ENCODE results near the gene MOK.
"Not testable (repeated sequence)": the region's sequence is repeated elsewhere in the genome, so short reads cannot be mapped to it uniquely, and the experiment has no call there.

The MOK gene

DNA sequence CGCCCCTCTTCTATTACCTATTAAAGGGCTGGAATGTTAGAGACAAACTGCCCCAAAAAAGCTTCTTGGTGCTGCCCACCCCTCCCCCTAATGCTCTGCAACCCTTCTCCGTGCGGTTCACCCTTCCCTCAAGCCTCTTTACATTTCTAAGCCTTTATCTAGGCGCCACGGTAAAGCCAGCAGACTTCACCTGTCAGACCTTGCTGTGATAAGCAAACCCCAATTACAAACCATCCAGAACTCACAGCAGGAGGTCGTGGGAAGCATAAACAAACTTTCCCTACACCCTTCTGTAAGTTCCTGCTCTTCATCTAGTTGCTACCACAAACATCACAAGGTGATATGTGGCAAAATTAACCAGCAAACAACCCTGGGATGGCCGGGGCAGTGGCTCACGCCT, 56.8 kb downstream of the MOK start:
- DNase-seq (ENCODE audit: low spot score), result no peak

DNA sequence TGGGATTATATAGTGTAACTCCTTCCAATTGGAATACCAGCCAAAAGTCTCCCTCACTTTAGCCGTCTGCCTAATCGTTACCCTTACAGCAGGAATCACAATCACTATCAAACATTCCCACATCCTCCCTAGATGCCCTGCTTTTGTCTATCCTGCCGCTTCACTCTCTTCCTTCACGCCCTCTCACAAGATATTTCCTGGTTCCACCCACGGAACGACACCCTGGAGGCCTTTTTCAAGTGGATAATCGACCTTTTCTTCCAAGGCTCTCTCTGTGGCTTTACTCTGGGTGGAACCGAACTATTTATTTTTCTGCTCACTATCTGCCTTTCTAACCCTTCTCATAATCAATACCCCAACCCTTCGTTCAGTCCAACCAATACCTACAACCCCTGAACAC, 58.9 kb downstream of the MOK start:
- no peak for DNase-seq (ENCODE audit: low spot score)

DNA sequence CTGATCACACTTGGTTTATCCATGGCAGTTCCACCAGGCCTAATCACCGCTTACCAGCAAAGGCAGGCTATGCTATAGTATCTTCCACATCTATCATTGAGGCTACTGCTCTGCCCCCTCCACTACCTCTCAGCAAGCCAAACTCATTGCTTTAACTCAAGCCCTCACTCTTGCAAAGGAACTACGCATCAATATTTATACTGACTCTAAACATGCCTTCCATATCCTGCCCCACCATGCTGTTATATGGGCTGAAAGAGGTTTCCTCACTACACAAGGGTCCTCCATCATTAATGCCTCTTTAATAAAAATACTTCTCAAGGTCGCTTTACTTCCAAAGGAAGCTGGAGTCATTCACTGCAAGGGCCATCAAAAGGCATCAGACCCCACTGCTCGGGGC, 61.2 kb downstream of the MOK start:
- not testable (repeated sequence) for DNase-seq (ENCODE audit: low spot score)

DNA sequence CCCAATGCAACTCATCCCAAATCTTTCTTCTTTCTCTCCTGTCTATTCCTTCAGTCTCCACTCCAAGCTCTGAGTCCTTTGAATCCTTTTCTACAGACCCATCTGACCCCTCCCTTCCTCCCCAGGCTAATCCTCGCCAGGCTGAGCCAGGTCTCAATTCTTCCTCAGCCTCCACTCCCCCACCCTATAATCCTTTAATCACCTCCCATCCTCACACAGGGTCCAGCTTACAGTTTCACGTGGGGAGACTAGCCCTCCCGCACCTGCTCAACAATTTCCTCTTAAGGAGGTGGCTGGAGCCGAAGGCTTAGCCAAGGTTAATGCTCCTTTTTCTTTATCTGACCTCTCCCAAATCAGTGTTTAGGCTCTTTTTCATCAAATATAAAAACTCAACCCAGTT, 63.8 kb downstream of the MOK start:
- DNase-seq (ENCODE audit: low spot score), result no peak

DNA sequence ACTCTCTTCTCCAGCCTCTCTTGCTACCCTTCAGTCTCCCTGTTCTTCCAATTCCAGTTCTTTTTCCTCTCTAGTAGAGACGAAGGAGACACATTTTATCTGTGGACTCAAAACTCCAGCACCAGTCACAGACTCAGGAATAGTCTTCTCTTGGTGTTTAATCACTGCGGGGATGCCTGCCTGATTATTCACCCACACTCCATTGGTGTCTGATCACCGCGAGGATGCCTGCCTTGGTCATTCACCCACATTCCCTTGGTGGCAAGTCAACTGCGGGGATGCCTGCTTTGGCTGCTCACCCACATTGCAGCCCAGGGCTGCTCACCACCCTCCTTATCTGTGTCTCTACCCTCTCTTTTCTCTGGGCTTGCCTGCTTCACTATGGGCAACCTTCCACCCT, 64.5 kb downstream of the MOK start:
- not testable (repeated sequence) for DNase-seq (ENCODE audit: low spot score)

DNA sequence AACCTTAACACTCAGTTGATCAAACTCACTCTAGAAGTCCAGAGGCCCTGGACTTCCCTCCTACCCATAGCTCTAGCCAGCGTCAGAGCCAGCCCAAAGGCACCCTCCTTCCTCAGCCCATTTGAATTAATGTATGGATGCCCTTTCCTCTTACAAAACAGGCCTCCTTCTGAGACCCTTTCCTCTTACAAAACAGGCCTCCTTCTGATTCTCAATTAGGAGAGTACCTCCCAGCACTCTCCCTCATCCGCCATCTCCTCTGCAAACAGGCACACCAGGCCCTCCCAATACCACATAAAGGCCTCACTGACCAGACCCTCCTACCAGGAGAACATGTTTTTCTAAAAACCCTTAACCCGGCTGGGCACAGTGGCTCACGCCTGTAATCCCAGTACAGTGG, 65.7 kb downstream of the MOK start:
- DNase-seq (ENCODE audit: low spot score), result no peak

DNA sequence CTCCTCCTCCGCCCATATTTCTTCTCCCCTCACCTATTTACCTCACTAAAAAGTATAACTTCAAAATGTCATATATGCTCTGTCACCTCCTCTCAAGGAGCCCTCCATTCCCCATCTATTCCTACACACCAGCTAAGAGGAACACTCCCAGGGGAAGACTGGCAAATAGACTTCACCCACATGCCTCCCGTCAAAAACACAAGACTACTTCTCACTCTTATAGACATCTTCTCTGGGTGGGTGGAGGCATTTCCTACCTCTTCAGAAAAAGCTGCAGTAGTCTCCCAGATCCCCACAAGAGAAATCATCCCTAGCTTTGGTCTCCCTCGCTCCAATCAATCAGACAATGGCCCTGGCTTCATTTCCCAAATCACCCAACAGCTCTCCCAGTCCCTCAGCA, 66.2 kb downstream of the MOK start:
- DNase-seq (ENCODE audit: low spot score), result no peak

DNA sequence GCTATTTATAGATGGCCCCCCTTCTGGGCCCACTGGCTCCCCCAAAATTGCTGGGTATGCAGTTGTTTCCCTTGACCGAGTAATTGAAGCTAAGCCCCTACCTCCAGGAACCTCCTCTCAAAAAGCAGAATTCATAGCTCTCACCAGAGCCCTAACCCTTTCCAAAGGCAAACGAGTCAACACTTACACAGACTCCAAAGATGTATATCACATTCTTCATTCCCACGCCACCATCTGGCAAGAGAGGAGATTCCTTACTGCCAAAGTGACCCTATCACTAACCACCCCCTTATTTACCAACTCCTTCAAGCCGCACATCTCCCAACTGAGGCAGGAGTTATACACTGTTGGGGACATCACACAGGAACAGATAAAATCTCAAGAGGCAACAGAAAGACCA, 66.8 kb downstream of the MOK start:
- DNase-seq (ENCODE audit: low spot score), result no peak

DNA sequence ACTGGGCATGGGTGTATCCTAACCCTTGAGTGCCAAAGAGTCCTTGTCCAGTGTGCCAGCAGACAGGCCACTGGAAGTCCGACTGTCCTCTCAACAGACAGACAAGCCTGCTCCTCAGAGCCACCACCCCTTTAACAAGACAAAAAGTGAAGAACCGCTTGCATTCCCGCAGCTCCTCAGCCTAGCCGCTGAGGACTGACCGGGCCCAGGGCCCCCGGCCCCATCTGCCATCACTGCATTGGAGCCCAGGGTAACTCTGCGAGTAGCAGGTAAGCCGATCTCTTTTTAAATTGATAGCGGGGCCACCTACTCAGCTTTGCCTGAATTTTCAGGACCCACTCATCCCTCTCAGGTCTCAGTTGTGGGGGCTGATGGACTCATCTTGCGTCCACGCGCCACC, 68.9 kb downstream of the MOK start:
- DNase-seq (ENCODE audit: low spot score), result no peak

DNA sequence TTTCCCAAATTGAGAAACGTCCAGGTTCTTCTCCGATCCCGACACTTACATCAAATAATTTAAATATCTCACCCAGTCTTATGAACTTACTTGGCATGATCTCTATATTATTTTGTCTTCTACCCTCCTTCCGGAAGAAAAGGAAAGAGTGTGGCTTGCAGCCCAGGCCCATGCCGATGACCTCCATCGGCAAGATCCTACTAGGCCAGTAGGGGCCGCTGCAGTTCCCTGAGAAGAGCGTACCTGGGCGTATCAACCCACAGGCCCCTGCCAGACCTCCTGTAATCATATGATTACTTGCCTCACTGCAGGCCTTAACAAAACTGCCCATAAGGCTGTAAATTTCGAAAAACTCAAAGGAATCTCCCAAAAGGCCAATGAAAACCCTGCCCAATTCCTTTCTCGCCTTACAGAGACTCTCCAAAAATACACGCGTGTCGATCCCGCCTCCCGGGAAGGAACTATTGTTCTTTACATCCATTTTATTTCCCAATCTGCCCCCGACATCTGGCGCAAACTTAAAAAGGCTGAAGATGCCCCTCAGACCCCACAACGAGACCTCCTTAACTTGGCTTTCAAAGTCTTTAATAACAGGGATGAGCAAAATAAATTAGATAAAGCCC, 69.6 kb downstream of the MOK start:
- peak; percentile 13 for DNase-seq (ENCODE audit: low spot score)

DNA sequence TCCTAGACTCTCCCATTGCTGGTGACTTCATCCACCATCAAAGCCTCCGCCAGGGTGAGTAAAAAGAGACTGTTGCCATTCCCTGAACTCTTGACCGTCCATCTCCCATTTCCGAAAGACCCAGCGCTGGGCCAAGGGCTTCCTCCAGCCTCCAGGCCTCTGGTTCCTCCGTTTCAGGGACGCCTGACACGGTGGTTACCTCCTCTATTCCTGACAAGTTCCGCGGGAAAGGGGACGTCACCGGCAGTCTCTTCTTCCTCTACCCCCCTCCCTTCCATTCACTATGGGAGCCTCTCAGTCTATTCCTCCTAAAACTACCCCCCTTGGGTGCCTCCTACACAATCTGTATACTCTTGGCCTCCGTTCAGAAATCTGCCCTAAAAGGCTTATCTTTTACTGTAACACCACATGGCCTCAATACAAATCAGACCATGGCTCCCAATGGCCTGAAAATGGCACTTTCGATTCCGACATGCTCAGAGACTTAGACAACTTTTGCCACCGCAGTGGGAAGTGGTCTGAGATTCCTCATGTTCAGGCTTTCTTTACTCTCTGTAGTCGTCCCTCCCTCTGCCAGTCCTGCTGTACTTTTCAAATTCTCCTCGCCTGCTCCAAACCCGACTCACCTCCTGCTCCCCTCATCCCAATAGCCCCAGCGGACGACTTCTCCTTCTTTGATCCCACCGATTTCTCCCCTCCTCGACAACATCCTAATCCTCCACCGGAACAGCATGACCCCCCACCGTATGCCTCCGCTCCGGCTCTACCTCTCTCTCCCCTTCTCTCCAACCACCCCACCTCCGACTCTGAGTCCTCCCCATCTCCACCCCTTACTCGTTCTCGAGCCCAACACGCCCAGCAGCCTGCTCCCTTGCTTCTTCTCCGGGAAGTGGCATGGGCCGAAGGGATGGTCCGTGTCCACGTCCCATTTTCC, 70.4 kb downstream of the MOK start:
- DNase-seq (ENCODE audit: low spot score), result no peak

DNA sequence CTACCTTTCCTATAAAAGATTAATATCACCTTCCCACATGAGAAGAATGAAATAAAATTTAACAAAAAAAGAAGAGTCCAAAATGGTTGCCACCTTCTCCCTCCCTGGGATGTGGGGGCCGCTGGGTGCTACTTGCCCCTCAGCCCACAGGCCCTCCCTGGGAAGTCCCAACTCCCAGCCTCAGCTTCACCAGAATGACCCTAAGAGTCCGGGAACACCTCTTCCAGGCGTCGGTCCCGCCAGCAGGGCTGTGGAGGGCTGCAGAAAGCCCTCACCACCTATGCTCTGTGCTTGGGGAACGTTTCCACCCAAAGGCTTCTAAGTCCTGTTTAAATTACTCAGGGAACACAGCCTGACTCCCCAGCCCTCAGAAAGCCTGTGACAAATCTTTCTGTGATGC, 71.9 kb downstream of the MOK start:
- no peak for DNase-seq (ENCODE audit: low spot score)

DNA sequence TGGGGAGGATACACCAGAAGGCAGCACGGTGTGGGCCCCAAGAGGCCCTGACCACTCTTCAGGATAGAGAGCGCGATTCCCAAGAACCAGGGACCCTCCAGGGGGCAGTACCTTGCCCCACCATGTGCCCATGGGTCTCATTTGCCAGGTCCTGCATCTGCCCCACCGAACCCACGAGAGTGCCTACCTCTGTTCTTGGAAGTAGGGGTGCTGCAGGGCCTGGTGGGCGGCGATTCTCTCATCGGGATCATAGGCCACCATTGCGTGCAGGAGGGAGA, 72.7 kb downstream of the MOK start:
- no peak for DNase-seq (ENCODE audit: low spot score)

DNA sequence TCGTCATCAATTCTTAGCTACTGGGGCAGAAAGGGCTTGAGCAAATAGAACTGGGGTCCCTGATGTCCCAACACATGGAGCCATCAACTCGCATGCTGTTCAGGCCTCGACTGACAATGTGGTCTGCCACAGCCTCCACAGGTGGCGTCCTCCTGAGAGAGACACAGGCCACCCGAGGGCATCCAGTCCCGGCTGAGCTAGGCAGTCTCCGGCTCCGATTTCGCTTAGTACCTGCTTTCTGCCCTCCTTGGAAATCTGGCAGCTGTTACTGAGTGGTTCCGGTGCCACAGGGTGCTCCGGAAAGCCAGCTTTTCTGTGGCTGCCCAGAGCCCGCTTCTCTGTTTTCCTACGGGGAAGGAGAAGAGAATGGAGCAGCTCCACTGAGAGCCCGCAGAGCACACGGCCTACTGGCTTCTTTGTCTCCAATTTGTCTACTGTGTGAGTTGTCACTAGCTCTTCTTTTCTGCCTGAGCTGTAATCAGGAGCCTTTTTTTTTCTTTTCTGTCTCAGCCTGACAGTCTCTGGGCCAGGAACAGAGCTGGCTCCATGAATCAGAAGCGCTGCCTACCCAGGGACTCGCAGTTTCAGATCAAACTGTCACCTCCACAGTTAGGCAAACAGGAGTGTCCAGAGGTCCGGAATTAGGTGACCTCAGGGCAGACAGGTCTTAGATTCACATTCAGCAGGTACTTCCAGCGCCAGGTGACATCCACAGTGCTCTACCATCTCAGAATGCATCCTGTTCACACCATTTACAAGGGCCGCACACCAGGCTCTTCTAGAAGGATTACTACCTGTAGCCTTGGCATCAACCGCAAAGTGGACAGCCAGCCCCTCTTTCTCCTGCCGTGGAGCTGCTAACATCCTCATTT, 73.3 kb downstream of the MOK start:
- no peak for DNase-seq (ENCODE audit: low spot score)

DNA sequence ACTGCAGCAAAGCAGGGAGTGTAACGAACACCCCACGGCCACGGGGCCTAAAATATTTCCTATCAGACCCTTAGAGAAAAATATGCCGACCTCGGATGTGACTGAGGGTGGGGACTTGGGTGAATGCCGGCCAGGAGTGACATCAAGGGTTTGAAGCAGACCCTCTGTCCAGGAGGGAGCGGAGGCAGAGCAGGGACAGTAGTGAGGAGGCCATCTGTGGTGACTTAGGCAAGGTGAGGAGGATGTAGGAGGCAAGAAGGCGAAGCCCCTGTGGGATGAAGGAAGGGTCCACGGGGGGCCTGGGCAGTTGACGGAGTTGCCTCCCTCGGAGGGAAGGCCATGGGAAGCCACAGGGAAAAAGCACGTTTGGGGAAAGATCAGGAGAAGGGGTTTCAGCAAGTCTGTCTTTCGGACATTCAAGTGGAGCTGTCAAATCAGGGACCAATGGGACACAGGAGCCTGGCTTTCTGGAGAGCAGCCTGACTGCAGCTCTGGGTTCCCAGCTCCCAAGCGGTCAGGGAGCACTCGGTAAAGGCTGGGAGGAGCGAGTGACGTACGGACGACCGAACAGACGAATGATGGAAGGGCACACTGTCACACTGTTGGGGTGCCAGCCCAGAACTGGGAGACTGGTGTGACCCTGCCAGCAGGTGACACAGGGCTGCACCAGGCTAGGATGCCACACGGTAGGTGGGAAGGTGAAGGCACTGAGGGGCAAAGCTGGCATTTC, 74.3 kb downstream of the MOK start:
- no peak for DNase-seq (ENCODE audit: low spot score)

DNA sequence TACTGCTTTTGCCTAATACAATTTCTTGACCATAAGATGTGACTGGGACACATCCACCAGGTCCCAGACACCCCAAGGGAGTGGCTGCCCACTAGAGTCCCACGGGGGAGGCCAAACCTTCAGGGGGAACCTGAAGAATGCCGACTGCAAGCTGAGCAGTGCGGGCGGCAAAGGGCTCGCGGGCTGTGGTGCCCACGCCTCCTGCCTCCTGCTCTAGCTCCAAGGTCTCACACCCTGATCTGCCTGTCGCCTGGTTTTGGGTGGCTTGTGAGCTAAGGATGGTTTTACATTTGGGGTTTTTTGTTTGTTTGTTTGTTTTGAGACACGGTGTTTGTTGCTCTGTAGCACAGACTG, 75.2 kb downstream of the MOK start:
- no peak for DNase-seq (ENCODE audit: low spot score)

DNA sequence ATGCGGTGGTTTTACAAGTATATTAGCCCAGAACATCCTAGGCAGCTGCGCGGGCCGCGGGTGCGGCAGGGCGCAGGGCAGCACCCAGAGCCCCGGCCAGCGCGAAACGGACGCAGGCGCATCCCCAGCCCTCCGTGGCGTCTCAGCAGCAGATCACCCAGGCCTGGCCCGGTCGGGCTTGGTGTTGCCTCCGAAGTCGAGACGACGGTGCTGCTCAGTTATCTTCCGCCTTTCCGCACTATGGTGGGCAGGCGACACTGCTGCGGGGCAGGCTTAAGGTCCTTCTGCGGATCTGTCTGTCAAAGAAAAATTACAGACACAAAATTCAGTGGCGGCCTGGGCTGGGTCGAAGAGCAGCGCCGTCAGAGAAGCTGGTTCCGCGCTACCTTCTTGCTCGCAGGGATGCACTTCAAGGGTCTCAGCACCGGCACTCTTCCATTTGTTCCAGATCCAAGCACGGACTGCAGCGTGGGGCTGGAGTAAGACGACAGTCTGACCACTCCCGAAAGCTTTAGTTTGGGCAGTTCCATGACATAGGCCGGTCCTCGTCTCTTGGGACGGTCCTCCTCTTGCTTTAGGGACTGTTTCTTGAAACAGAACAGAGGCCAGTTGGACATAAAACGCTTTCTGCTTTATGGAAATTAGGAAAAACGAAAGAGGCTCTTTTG, 75.8 kb downstream of the MOK start:
- DNase-seq (ENCODE audit: low spot score), result no peak

DNA sequence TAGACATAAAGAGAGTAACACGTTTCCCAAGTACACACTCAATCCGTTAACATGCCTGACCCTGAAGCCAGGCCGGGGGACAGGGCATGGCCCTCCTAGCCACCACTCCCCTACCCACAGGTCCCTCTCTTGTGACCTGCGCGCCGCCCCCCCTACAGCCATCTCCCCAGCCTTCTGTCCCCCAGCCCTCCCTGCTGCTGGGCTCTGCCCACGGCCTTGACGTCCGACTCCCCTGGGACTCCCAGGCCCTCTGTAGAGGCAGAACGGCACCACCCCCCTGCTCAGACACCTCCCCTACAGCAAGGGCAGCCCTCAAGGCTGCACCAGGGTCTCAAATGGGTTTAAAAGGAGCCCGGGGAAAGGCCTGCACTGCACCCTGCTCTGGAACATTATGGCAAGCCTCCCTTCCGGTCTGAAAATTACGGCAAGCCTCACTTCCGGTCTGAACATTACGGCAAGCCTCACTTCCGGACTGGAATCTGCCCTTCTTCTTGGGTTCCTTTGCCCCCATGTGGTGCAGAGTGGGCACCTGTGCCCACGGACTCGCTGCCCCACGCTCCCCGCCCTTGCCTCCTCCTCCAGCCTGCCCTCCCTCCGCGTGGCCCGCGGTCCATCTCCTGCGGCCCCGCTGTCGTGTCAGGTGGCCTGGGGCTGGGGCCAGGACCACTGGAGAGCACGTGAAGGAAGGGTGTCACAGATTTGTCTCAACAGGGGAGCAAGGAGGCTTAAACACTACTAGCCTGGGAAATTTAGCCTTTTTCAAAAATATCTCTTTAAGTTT, 77.6 kb downstream of the MOK start:
- DNase-seq (ENCODE audit: low spot score), result no peak

DNA sequence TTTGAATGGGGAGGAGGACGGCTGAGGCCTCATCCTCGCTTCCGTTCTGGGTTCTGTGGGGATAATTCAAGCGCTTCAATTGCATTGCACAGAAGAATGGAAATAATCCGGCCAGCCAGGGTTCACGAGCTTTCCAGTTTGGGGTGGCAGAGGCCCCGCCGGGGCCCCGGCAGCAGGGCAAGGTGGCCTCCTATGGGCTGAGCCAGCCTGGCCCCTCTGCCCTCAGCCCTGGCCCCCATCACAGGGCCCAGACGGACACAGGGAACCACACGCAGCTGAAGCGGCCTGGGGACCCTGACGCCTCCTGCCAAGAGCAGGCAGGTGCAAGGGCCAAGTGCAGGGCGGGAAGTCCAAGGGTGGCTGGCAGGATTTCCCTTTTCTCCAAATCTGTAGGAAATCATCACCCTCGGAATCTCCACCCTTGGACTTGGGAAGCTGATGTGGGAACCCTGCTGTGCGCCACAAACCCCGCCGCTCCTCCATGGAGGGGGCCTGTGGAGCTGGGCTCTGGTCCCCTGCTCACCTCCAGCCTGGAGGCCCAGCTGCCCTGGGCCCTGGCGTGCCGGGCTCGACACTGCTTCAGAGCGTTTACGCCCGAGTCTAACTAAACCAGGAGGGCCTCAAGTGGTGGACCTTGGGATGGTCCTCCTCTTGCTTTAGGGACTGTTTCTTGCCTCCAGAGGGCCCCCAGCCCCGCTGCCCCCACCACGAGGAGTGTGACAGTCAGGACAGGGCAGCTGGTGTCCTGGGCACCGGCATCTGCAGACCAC, 78.4 kb downstream of the MOK start:
- DNase-seq (ENCODE audit: low spot score), result no peak

DNA sequence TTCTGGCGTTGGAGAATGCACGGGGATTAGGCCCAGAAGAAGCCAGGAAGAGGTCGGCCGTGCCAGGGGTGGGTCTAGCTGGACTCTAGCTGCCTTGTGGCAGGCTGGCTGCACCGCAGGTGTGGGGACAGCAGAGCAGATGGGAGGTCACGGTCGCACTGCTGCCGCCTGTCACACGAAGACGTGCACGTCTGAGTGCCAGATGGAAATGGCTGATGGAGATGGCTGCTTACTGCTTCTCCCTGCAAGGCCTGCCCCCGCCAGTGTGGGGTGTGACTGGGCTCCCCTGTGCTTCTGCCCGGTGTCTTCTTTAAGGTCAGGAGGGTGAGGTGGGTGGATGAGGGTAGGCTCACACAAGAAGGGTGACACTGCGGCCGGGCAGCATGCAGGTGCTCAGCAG, 79.0 kb downstream of the MOK start:
- DNase-seq (ENCODE audit: low spot score), result no peak

Measured in RKO (cell line).